GM12878 (cell line): ENCODE data around the gene SGMS1. TPM values are rescaled to one million over a fixed set of nuclear protein-coding genes. Genes with fewer than 3 reads are reported as not detected.

Experiments
- ATAC-seq: fragments of 200-7000 bp; cut with Tn5 transposase; 3 replicates; pipeline ENCODE4 v1.9.1; 2020; ENCODE audit warnings: mild to moderate bottlenecking, moderate library complexity
- BruUV-seq: library from RNA; stranded (reverse); fragments of 400-500 nt; replicated peaks from 2 replicates; lab custom pipeline; 2021; lab: Mats Ljungman, UMichigan
- CTCF ChIA-PET: fragments of 300-600 bp; sonication (Branson Sonifier 250); formaldehyde crosslinking; extraction: SDS; loops from one replicate; lab custom pipeline; 2021; ENCODE audit warnings: inconsistent platforms; lab: Yijun Ruan, JAX
- POLR2A ChIA-PET: fragments of 350-600 bp; formaldehyde crosslinking; extraction: SDS; loops from one replicate; lab custom pipeline; 2021; ENCODE audit warnings: inconsistent platforms; lab: Charles Lee
- RAD21 ChIA-PET: fragments of 300-600 bp; sonication (Branson Sonifier 250); formaldehyde crosslinking; loops from one replicate; lab custom pipeline; 2023; ENCODE audit warnings: antibody characterized with exemption; ENCODE audit not compliant: unreplicated experiment; lab: Charles Lee
- SMC1A ChIA-PET: fragments of 300-600 bp; sonication (Branson Sonifier 250); formaldehyde crosslinking; loops from one replicate; lab custom pipeline; 2023; ENCODE audit not compliant: unreplicated experiment, uncharacterized antibody; lab: Charles Lee
- DNase-seq: peaks from one replicate; pipeline ENCODE4 v3.0.0-alpha.2; 2011; ENCODE audit warnings: low read depth, low spot score
- FAIRE-seq: peaks from 3 replicates; lab custom pipeline; 2011; peaks lifted over from hg19 to GRCh38; lab: Jason Lieb, UNC
- H2AFZ ChIP-seq: 2 replicates; pipeline ENCODE4 v1.6.0; 2011; ENCODE audit warnings: low read depth, low read length, control low read depth; ENCODE audit not compliant: control insufficient read depth
- H3K27ac ChIP-seq: 2 replicates; pipeline ENCODE4 v1.5.1; 2011; ENCODE audit warnings: control low read depth; ENCODE audit not compliant: control insufficient read depth, insufficient read depth
- H3K27me3 ChIP-seq, 2 experiments: replicated peaks in 1 of 2; 2 replicates each; pipeline versions ENCODE4 v1.6.0 to v1.6.1; 2011; ENCODE audit warnings: low read length in 1 of 2; ENCODE audit not compliant: control insufficient read depth in 2 of 2, insufficient read depth in 2 of 2
- H3K36me3 ChIP-seq, 2 experiments: 2 replicates each; pipeline ENCODE4 v1.5.1; 2011; ENCODE audit warnings: low read length in 1 of 2; ENCODE audit not compliant: control insufficient read depth in 2 of 2, insufficient read depth in 2 of 2
- H3K4me1 ChIP-seq: 2 replicates; pipeline ENCODE4 v1.6.1; 2011; ENCODE audit warnings: mild to moderate bottlenecking, low read length, moderate library complexity, mixed read lengths; ENCODE audit not compliant: control insufficient read depth, insufficient read depth
- H3K4me2 ChIP-seq: 2 replicates; pipeline ENCODE4 v1.6.0; 2011; ENCODE audit warnings: control low read depth; ENCODE audit not compliant: control insufficient read depth, insufficient read depth
- H3K4me3 ChIP-seq: fragments of 200-600 bp; sonication (generic); 2 replicates; pipeline ENCODE4 v1.5.1; 2016
- H3K79me2 ChIP-seq: 2 replicates; pipeline ENCODE4 v1.6.0; 2011; ENCODE audit warnings: low read length; ENCODE audit not compliant: control insufficient read depth, insufficient read depth
- H3K9ac ChIP-seq: 2 replicates; pipeline ENCODE4 v1.8.0; 2011; ENCODE audit warnings: low read length, control low read depth, mixed read lengths; ENCODE audit not compliant: control insufficient read depth, insufficient read depth
- H3K9me3 ChIP-seq: replicated peaks from 3 replicates; pipeline ENCODE4 v1.5.1; 2011; ENCODE audit warnings: mild to moderate bottlenecking, low read length; ENCODE audit not compliant: control insufficient read depth, insufficient read depth
- H4K20me1 ChIP-seq: 2 replicates; pipeline ENCODE4 v1.6.0; 2011; ENCODE audit not compliant: control insufficient read depth, insufficient read depth
- ATF3 ChIP-seq: IDR thresholded peaks from 2 replicates; pipeline ENCODE4 v1.6.1; 2011; ENCODE audit warnings: low read depth, mild to moderate bottlenecking, low read length, moderate library complexity, borderline replicate concordance; ENCODE audit errors: extremely low read depth
- BMI1 ChIP-seq: fragments of 450-650 bp; IDR thresholded peaks from 2 replicates; pipeline ENCODE4 v1.6.1; 2016; ENCODE audit warnings: mild to moderate bottlenecking, moderate library complexity, borderline replicate concordance
- CBX3 ChIP-seq: fragments of 200-600 bp; sonication (generic); IDR thresholded peaks from 2 replicates; pipeline ENCODE4 v1.6.1; 2016; ENCODE audit warnings: low read depth, borderline replicate concordance
- CUX1 ChIP-seq: IDR thresholded peaks from 2 replicates; pipeline ENCODE4 v1.6.1; 2012; ENCODE audit warnings: improper control_type of control experiment, low read depth, low read length; ENCODE audit not compliant: insufficient replicate concordance
- DPF2 ChIP-seq: fragments of 450-650 bp; IDR thresholded peaks from 2 replicates; pipeline ENCODE4 v1.6.1; 2017; ENCODE audit warnings: mild to moderate bottlenecking
- EED ChIP-seq: sonication (generic); IDR thresholded peaks from 2 replicates; pipeline ENCODE4 v1.6.1; 2016; ENCODE audit warnings: antibody characterized with exemption, low read depth
- FOS ChIP-seq: IDR thresholded peaks from 3 replicates; pipeline ENCODE4 v1.6.1; 2011; ENCODE audit warnings: borderline replicate concordance; ENCODE audit not compliant: insufficient read length; ENCODE audit errors: extremely low read depth
- IKZF1 ChIP-seq: fragments of 450-650 bp; conservative IDR thresholded peaks from 2 replicates; pipeline ENCODE4 v1.6.1; 2017; ENCODE audit warnings: antibody characterized with exemption, mild to moderate bottlenecking
- JUNB ChIP-seq: IDR thresholded peaks from 2 replicates; pipeline ENCODE4 v1.6.1; 2016; ENCODE audit warnings: antibody characterized with exemption, mild to moderate bottlenecking
- MAX ChIP-seq: IDR thresholded peaks from 2 replicates; pipeline ENCODE4 v1.6.1; 2012; ENCODE audit warnings: low read depth, low read length, improper control_type of control experiment
- MTA2 ChIP-seq: fragments of 450-650 bp; IDR thresholded peaks from 2 replicates; pipeline ENCODE4 v1.6.1; 2016; ENCODE audit warnings: low read depth, mild to moderate bottlenecking, moderate library complexity
- POLR2A ChIP-seq: IDR thresholded peaks from 2 replicates; pipeline ENCODE4 v1.6.1; 2011; ENCODE audit warnings: low read depth, mild to moderate bottlenecking, low read length
- SMARCA5 ChIP-seq: fragments of 450-650 bp; IDR thresholded peaks from 2 replicates; pipeline ENCODE4 v1.6.1; 2017; ENCODE audit warnings: mild to moderate bottlenecking
- SREBF2 ChIP-seq: IDR thresholded peaks from 2 replicates; pipeline ENCODE4 v1.6.1; 2012; ENCODE audit warnings: mild to moderate bottlenecking, low read length
- STAT3 ChIP-seq: IDR thresholded peaks from 2 replicates; pipeline ENCODE4 v1.6.1; 2011; ENCODE audit warnings: low read depth, low read length, improper control_type of control experiment
- SUZ12 ChIP-seq: fragments of 200-600 bp; sonication (generic); IDR thresholded peaks from one replicate; pipeline ENCODE4 v1.6.1; 2018; ENCODE audit warnings: antibody characterized with exemption, mild to moderate bottlenecking; ENCODE audit not compliant: unreplicated experiment
- USF1 ChIP-seq: IDR thresholded peaks from 2 replicates; pipeline ENCODE4 v1.6.1; 2011; ENCODE audit warnings: borderline replicate concordance, low read depth, mild to moderate bottlenecking, moderate library complexity, mixed read lengths, low read length; ENCODE audit not compliant: insufficient read depth; ENCODE audit errors: extremely low read length
- WGBS: methylation state at CpG from one replicate; pipeline ENCODE4 v1.1.6; 2016; ENCODE audit warnings: low lambda C conversion rate; ENCODE audit not compliant: insufficient replicate concordance, insufficient coverage; ENCODE audit errors: missing lambda C conversion rate; 5-methylcytosine and 5-hydroxymethylcytosine counted together
- in situ Hi-C: fragments of 300-500 bp; cut with MboI; formaldehyde crosslinking; loops from 9 replicates; pipeline ENCODE4 v1.14.3; 2018; ENCODE audit warnings: mixed read lengths
- intact Hi-C: fragments of 100-400 bp; cut with micrococcal nuclease; formaldehyde crosslinking; loops from one replicate; pipeline ENCODE4 v1.14.2; 2022; ENCODE audit not compliant: unreplicated experiment
- polyA plus RNA-seq, 11 experiments: library from polyadenylated mRNA; depleted of rRNA in 4 of 11; unstranded in 6 of 11; stranded (reverse) in 5 of 11; fragments of >200 nt; fragmentation: Nextera tagmentation in 4 of 11; fragmentation: Illumina TruSeq in 1 of 11; extraction: Ambion mirVana in 4 of 11; extraction: Trizol in 1 of 11; gene quantifications; 1 replicate in 1 of 11; 2 replicates in 10 of 11; pipeline versions ENCODE4 v1.2.1 to v1.2.3, GENCODE V29; 2011 to 2016; ENCODE audit warnings: inconsistent platforms in 2 of 11, missing spikeins in 2 of 11, low read depth in 1 of 11
- total RNA-seq, 4 experiments: library from RNA; depleted of rRNA in 3 of 4; stranded (reverse); fragments of >200 nt in 3 of 4; fragmentation: Illumina TruSeq in 1 of 4; extraction: Trizol in 1 of 4; gene quantifications; 2 replicates each; pipeline versions ENCODE4 v1.2.1 to v1.2.3, GENCODE V29; 2013 to 2021

SGMS1 gene
- total and polyA plus RNA-seq, 10 of the 15 experiments (the other 5 are each of a cell fraction or from before 2014, with no cell fraction given), result 1.4 to 14.5 (median 4.9) TPM

GRCh38 chr10:50582766-50583762 is 40.7 kb downstream of the SGMS1 start:
- SMC1A ChIA-PET, result interaction anchor here (0.7 to 1.1 kb wide), 4 partner anchors 11 to 71 kb away, joined by 3 to 6 read pairs (median 4); no protein-coding TSS in a partner anchor

More at GRCh38 chr10:50582766-50583762, 40.7 kb downstream of the SGMS1 start:
- ChIA-PET POLR2A (no interaction called here), RAD21 (no interaction called here), CTCF (no interaction called here)
- H2AFZ ChIP-seq, result no peak overlapping the region
- H4K20me1 ChIP-seq, result no peaks in the 10 kb centered on the region
- FAIRE-seq (no peak), DNase-seq (no peak), ATAC-seq (peak; percentile 38; the same call in 1 of the 3 replicates)
- peaks cover 2% of the 10 kb centered on the region in 2 experiments; a peak in 2 of 4 replicates for H3K36me3 ChIP-seq
- no peak overlapping the region for H3K4me2 ChIP-seq
- no peaks in the 10 kb centered on the region for H3K4me1 ChIP-seq
- intact Hi-C loops, result no loop called here
- BruUV-seq, result no TSS peak
- H3K79me2 ChIP-seq, result no peaks in the 10 kb centered on the region
- H3K4me3 ChIP-seq, result no peak overlapping the region
- in situ Hi-C loops, result no loop called here
- no peaks in the 10 kb centered on the region; the same call in 2 of the 3 replicates for H3K9me3 ChIP-seq
- H3K27me3 ChIP-seq, result no peaks in the 10 kb centered on the region
- no peak overlapping the region for H3K9ac ChIP-seq
- no peak for TF ChIP-seq JUNB
- no peak for TF ChIP-seq MAX
- TF ChIP-seq STAT3, result no peak
- no peak for TF ChIP-seq CUX1
- no peak for TF ChIP-seq BMI1
- TF ChIP-seq USF1, result no peak
- TF ChIP-seq CBX3, result no peak
- TF ChIP-seq EED, result no peak
- no peak for TF ChIP-seq IKZF1
- no peak for TF ChIP-seq MTA2
- no peak for TF ChIP-seq DPF2
- TF ChIP-seq POLR2A, result no peak
- TF ChIP-seq SREBF2, result no peak
- no peak for TF ChIP-seq SMARCA5
- no peak for TF ChIP-seq SUZ12
- no peak for TF ChIP-seq FOS
- no peak for TF ChIP-seq ATF3
- WGBS, result 97% methylated on average over 2 of the region's 2 CpGs
- no peak overlapping the region for H3K27ac ChIP-seq
